ENCODE results near the gene STXBP1.

GRCh38 chr9:127720031-127720864 lies 108.2 kb downstream of the STXBP1 start:
- TF ChIP-seq CTCF (IDR thresholded peaks at IDR 0.05; ENCODE audit: extremely low read depth in 1 of 2, insufficient read depth in 1 of 2, low read depth in 1 of 2, low read length in 2 of 2) (no peak), EZH2 (IDR thresholded peaks at IDR 0.05; ENCODE audit: borderline replicate concordance, low read depth, low read length, severe bottlenecking) (no peak), POLR2A (IDR thresholded peaks at IDR 0.05; ENCODE audit: low read depth, low read length) (no peak)

All from endothelial cell of umbilical vein (primary cell).